Measurements from ENCODE around the gene SOX18.

DNA sequence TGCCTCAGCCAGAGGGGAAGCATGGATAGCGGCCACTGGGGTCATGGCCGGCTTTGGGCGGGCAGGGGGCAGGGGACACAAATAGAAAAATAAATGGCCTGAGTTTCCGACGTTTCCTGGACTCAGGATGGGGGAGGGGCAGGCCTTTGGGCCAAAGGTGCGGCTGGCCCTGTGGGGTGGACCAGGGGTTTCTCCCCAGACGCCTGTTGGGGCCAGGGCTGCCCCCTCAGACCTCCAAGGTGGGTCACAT lies 7.1 kb upstream of the SOX18 start:
- TF ChIP-seq, protein P1, sequence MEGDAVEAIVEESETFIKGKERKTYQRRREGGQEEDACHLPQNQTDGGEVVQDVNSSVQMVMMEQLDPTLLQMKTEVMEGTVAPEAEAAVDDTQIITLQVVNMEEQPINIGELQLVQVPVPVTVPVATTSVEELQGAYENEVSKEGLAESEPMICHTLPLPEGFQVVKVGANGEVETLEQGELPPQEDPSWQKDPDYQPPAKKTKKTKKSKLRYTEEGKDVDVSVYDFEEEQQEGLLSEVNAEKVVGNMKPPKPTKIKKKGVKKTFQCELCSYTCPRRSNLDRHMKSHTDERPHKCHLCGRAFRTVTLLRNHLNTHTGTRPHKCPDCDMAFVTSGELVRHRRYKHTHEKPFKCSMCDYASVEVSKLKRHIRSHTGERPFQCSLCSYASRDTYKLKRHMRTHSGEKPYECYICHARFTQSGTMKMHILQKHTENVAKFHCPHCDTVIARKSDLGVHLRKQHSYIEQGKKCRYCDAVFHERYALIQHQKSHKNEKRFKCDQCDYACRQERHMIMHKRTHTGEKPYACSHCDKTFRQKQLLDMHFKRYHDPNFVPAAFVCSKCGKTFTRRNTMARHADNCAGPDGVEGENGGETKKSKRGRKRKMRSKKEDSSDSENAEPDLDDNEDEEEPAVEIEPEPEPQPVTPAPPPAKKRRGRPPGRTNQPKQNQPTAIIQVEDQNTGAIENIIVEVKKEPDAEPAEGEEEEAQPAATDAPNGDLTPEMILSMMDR (conservative IDR thresholded peaks at IDR 0.05 in 1 of 2, IDR thresholded peaks at IDR 0.05 in 1 of 2; ENCODE audit: low read depth in 1 of 2, low read length in 2 of 2) = no peak
- no peak for TF ChIP-seq EZH2 (IDR thresholded peaks at IDR 0.05; ENCODE audit: low read length, missing control alignments)

Measured in fibroblast of lung (primary cell).